HG03442 (cell line): Measurements from ENCODE around the gene DISC1.

ENCODE experiments used
- ATAC-seq: cut with Tn5 transposase; IDR thresholded peaks from one replicate; pipeline ENCODE4 v1.9.1; 2021; ENCODE audit warnings: mild to moderate bottlenecking, moderate library complexity; ENCODE audit not compliant: unreplicated experiment

Gene DISC1

GRCh38 chr1:232059726-232060374 lies 433.3 kb downstream of the DISC1 start:
- ATAC-seq, result no peak

GRCh38 chr1:232062967-232063366 lies 436.4 kb downstream of the DISC1 start:
- ATAC-seq, result no peak

- no peak for ATAC-seq
Measured at GRCh38 chr1:232066521-232066920, 439.9 kb downstream of the DISC1 start.

DNA sequence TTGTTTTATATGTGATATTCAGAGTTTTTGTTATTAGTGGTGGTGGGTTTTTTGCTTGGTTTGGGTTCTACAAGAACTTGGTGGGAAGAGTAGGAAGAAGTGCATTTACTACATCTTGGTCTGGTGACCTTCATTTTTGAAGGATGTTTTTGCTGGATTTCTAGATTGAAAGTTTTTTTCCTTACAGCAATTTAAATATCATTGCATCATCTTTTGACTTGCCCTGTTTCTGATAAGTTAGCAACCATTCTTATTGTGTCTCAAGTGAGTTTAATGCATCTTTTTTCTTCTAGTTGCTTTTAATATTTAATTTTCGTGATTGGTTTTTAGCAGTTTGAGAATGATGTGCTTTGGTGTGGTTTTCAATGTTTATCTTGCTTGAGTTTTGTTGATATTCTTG lies 447.7 kb downstream of the DISC1 start:
- no peak for ATAC-seq

DNA sequence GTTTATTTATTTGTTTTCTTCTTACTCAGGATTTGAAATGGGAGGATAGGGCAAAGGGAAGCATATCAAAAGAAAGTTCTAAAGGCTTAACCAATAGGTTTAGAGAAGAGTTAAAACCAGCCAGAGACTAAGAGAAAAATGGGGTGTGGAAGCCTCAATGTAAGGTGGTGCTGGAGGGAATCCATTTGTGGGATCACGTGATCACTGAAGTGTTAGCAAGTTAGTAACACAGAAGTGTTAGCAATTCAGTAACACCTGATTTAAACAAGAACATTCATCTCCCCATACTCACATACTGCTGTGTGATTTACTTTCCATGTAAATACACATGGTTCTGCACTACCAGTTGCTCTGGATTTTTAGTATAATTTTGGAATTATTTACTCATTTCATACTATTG lies 451.2 kb downstream of the DISC1 start:
- no peak for ATAC-seq

DNA sequence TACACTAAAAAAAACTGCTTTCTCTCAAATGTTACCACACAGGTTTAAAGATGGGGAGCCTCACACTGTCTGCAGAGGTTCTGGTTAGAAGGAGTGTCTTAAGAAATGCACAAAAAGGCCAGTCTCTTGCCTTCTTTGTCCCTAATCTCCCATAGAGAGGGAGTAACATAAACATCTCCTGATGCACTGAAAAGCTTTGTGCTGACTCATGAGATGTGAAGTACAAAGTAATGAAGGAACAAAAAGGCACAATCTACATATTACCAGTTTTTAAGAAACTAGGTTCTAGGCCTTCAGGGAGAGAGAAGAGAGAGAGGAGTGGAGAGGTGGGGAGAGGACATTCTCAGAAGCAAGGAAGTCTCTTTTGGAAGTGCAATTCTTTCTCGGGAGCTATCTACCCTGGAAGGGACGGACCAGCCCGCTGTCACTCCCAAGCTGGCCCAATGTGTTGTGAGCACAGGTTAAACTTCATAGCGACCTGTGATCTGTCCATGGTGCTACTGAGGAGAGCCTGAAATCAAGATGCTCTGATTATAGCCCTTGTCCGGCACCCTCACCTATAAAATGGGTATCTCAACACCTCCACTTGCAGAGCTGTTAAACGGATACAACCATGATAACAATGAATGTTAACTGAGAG lies 458.1 kb downstream of the DISC1 start:
- ATAC-seq, result no peak

- no peak for ATAC-seq
Measured at GRCh38 chr1:232090816-232091215, 464.2 kb downstream of the DISC1 start.
